Posterior cingulate gyrus (tissue), 11 donors: ENCODE data around the gene SAXO1.
"Not testable (repeated sequence)": the region's sequence is repeated elsewhere in the genome, so short reads cannot be mapped to it uniquely, and the experiment has no call there.

Experiments
- DNase-seq, 10 donors: peaks; one replicate each; pipeline versions ENCODE4 v3.0.0 to v3.0.0-alpha.2; 2020 to 2021; ENCODE audit warnings: mixed read lengths in 3 of 10
- intact Hi-C: fragments of 100-400 bp; cut with DNase I; formaldehyde crosslinking; loops from one replicate; pipeline ENCODE4 v1.15.1; 2023

The SAXO1 gene

GRCh38 chr9:18976221-18976708 is 56.7 kb downstream of the SAXO1 start:
- intact Hi-C loops: no loop called here

DNA sequence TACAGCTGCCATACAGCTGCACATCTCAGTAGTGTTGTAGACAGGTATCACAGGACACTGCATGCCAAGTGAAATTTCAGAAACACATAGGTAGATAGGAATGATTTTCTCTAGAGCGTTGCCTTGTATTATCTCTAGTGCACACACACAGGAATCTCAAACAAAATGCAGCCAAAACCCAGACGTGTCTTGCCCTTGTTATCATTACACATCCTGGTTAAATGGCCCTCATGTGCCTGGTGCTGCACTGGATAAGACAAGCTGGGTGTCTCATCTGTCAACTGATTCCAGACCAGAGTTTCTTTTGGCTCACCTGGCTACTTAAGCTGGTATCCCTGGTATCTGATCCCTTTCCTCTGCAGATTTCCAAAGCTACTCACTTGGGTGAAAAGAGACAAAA is 59.7 kb downstream of the SAXO1 start:
- no peak for DNase-seq
- intact Hi-C loops: no loop called here

More at GRCh38 chr9:18976221-18976708, 56.7 kb downstream of the SAXO1 start:
- DNase-seq: no peak

DNA sequence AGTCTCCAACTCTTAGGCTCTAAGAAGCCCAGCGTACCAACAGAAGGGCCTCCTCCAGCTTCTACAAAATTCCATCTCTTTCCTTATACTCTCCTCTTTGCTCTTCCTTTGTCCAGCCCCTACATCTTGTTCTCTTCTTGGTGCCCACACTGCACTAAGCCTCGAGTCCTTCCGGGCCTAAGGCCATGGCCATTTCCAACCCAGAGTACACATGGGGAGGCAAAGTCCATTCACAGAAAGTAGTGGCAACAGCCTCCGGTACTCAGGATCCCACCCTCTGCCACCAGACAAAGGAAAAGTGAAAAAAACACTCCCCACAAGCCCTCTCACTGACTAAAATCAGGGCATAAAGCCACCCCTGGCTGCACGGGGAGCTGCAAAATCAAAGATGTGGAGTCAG is 60.3 kb downstream of the SAXO1 start:
- intact Hi-C loops: no loop called here
- no peak for DNase-seq

DNA sequence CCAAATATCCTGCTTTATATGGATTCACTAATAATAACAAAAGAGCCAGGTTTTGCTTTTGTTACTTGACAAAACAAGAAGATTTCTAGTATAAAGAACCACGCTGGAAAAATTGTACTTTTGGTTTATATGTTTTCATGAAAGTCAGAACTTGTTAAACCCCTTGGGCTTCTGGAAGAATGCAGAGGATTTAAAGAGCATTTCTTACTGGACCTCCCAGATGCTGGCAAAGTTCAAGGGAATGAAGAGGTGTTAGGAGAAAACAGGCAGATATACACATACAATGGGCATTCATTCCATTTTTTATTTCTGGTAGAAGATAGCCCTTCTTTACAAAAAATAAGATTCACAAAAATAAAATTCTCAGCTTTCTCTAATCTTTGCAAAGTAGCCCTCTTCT is 61.1 kb downstream of the SAXO1 start:
- intact Hi-C loops: no loop called here
- DNase-seq: no peak

GRCh38 chr9:18971404-18971803 is 61.6 kb downstream of the SAXO1 start:
- no peak for DNase-seq
- intact Hi-C loops: no loop called here

GRCh38 chr9:18970393-18970792 is 62.6 kb downstream of the SAXO1 start:
- intact Hi-C loops: no loop called here
- no peak for DNase-seq

DNA sequence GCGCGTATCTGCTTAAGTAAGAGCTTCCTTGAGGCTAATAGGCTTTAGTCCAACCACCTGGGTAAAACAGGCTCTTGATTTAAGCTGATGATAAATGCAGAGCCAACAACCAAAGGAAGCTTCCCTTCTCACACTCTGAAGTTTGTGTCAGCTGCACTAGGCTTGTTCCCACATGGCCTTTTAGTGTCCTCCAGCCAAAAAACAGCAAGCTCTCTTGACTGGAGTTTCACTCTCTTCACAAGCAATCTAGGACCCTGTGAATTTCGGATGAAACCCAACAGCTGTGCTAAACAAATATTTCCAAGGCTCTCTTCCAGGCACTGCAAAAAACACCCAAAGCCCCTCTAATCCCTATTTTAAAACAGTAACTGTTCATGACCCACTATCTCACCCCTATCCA is 63.9 kb downstream of the SAXO1 start:
- intact Hi-C loops: no loop called here
- no peak for DNase-seq

DNA sequence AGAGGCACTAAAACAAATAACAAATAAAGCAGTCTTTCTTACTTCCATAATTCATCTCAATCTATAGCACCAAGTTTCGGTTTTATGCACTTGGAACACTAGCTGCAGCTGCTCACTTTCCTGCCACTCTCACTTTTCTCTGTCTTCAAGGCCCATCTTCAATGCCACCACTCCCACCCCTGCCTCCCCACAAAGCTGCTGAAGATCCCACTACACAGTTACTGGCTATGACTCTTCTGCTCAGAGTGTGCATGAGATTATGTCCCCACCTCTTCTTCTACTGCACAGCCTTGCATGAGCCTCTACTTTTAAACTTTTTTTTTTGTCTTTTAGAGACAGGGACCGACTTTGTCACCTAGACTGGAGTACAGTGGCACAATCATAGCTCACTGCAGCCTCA is 77.4 kb downstream of the SAXO1 start:
- no peak for DNase-seq
- intact Hi-C loops: no loop called here

GRCh38 chr9:18951936-18952335 is 81.1 kb downstream of the SAXO1 start:
- DNase-seq: no peak

GRCh38 chr9:18947892-18948339 is 85.1 kb downstream of the SAXO1 start:
- DNase-seq: no peak
- intact Hi-C loops: no loop called here

More at GRCh38 chr9:18951936-18952335, 81.1 kb downstream of the SAXO1 start:
- intact Hi-C loops: no loop called here

DNA sequence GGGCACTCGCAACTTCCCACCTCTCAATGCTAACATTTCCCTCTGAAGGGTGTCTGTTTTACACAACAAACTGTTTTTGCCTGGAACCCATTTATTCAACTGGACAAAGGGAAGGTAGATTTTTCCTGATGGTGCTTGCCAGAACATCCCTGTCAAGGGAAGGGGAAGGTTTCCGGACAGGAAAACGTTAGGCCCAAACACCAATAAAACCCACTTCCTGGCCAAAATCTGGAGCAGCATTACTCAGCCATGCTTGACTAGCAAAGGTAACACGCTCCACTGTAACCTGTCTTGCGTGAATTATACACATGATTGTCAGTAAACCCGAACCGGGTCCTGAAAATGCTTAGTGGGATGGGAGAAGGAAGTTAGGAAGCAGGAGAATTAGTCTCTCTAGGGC is 90.2 kb downstream of the SAXO1 start:
- intact Hi-C loops: no loop called here

DNA sequence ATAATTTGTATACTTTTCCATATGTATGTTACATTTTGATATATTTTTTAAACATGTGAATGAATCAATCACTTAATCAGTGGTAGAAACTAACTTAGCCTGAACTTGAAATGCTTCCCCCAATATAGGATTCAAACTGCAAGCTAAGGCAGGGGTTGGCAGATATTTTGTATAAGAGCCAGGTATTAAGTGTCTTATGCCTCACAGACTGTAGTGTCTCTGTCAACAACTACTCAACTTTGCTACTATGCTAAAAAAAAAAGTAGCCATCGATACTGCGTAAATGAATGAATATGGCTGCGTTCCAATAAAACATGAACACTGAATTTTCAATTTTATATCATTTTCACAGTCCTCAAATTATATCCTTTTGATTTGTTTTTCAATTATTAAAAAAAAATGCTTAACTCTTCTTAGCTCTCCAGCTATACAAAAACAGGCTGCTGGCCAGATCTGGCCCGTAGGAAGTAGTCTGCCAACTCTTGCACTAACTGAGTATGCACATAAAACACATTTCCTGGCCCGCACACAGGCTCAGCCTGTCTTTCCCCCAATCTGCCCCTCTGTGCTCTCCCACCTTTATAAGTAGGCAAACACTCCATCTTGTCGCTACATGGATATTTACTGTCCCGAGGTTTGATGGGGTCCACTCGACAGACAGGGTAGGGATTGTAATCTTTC is 91.8 kb downstream of the SAXO1 start:
- intact Hi-C loops: no loop called here

More for the DNA sequence above, 90.2 kb downstream of the SAXO1 start:
- DNase-seq: no peak

DNA sequence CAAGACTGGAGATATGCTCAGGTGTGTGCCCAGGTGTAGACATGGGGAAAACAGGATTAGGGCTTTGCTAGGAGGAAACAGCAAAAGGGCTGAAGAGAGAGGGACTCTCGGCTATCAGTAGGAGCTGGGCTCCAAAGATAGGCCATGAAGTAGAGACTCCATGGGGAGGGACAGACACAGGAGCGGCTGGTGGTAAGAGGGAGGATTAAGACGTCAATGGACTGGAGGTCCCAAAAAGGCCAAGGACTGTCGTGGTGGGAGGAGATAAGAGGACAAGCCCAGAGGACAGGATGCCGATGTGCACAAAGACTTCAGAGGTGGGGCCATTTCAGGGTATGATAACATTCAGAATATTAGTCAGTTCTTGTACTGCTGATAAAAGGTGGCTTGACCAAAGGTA is 93.1 kb downstream of the SAXO1 start:
- intact Hi-C loops: no loop called here
- no peak for DNase-seq

More for the DNA sequence above, 91.8 kb downstream of the SAXO1 start:
- no peak for DNase-seq

DNA sequence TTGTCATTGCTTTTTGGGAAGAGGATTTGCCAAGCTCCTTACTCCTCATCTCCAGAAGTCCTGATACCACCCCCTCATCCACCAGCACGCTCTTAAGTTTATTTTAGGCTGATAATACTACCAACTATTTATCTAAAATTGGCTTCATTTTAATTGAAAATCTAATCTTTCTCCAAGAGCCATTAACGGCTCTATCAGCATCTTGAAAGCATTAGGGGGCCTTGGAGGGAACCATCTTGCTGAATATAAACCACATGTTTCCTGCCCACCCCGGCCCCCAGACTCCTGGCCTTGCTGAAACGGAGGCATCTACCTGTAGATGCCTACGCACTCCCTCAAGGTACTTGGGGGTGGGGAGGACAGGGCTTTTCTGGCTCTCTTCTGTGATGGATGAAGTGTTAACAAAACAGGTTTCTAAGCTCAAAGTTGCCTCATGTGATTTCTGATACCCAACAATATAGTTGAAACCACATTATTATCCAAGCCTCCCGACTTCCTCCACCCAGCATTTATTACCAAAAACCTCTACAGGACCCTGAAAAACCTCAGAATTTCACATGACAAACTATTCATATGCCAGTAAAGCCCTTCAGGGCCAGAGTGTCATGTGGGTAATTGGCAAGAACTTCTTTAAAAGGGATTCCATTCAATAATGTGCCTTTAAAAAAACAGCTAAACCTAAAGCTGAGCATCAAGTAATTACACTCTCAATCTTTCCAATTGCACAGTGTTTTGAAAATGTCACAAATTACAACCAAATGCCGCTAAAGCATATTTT is 96.7 kb downstream of the SAXO1 start:
- intact Hi-C loops: no loop called here
- no peak for DNase-seq

DNA sequence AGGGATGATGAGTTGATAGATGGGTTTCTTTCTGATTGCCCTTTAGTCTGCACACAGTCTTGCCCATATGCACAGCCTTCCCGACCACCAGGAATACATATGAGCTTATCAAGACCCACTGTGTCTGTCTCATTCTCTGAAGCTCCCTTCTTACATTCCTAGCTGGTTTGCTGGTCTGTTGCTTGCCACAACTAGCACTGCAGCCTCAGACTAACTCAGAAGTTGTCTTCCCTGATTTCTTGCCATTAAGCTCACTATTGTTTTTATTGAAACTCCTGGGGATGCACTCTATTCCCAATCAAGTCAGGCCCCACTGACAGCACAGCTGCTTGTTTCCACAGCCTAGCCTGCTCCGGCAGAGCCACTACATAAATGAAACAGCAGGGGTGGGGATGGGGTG is 97.5 kb downstream of the SAXO1 start:
- intact Hi-C loops: no loop called here
- no peak for DNase-seq

DNA sequence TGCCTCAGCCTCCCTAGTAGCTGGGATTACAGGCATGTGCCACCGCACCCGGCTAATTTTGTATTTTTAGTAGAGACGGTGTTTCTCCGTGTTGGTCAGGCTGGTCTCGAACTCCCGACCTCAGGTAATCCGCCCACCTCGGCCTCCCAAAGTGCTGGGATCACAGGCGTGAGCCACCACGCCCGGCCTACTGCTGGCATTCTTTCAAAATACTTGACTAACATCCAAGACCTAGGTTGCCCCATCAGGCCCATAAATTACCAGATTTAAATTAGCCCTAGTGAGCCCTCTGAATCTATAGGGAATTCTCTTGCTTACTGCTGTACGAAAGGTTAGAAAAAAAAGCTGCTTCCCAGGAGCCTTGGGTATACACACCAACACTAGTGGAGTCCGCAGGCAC is 102.4 kb downstream of the SAXO1 start:
- peak in 1 of 10 donors; percentile 40 for DNase-seq
- intact Hi-C loops: not testable (repeated sequence)

- DNase-seq: no peak
- intact Hi-C loops: no loop called here
Measured at GRCh38 chr9:18928711-18929110, 104.3 kb downstream of the SAXO1 start.

- intact Hi-C loops: no loop called here
- DNase-seq: no peak
Measured at GRCh38 chr9:18926513-18926912, 106.5 kb downstream of the SAXO1 start.

DNA sequence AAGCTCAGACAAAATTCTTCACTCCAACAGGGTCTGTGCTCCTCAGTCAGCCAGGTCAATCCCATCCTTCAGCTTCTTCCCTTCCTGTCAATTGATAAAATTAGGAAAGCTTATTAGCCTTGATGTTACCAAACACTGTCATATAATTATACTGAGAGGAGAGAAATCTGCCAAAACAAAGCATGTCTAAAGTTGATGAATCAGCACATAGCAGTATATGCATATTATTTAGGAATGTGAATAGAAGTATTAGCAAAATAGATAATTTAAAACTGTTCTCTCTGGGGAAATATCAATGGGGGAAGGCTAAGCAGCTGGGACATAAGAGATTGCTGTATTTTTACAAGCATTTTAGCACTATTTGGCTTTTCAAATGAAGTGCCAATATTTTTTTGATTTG is 107.1 kb downstream of the SAXO1 start:
- intact Hi-C loops: no loop called here
- DNase-seq: no peak

GRCh38 chr9:18923671-18924430 is 109.2 kb downstream of the SAXO1 start:
- DNase-seq: no peak
- intact Hi-C loops: no loop called here

DNA sequence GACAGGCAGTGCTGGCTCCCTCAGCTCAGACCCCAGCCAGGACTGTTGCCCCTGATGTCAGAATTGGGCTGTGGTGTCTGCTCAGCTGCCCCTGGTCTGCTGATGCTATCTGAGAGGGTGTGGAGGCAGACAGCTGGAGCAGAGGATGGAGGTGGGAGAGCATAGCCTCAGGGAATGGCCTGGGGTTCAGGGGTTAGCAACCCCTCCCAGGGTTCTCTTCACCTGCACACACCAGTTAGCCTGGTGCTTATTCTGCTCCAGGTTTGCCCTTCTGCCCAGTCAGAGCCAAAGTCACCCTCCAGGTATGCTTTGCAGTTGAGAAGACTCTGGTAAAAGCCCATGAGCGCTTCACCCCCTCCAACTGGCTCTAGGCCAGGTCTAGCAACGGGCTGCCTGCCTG is 109.8 kb downstream of the SAXO1 start:
- intact Hi-C loops: no loop called here
- no peak for DNase-seq
